Osteoblast (primary cell): ENCODE data around the gene FBXL5. TPM values are rescaled to one million over a fixed set of nuclear protein-coding genes. Genes with fewer than 3 reads are reported as not detected.
A peak's percentile ranks its signal among the peaks of the same experiment; 100 is the strongest.

Experiments
- DNase-seq: peaks from one replicate; pipeline ENCODE4 v3.0.0; 2011; ENCODE audit warnings: low spot score, mixed read lengths; ENCODE audit not compliant: insufficient read length; ENCODE audit errors: missing footprints
- H2AFZ ChIP-seq: 2 replicates; pipeline ENCODE4 v1.6.0; 2011; ENCODE audit warnings: mild to moderate bottlenecking, low read length
- H3K27ac ChIP-seq: 2 replicates; pipeline ENCODE4 v1.5.1; 2011; ENCODE audit warnings: mild to moderate bottlenecking, low read depth, low read length, moderate library complexity
- H3K27me3 ChIP-seq: 2 replicates; pipeline ENCODE4 v1.6.0; 2012; ENCODE audit warnings: mild to moderate bottlenecking, control low read depth, inconsistent platforms, low read length, moderate library complexity; ENCODE audit not compliant: insufficient read depth
- H3K36me3 ChIP-seq: 2 replicates; pipeline ENCODE4 v1.5.1; 2011; ENCODE audit warnings: mild to moderate bottlenecking, low read length, control low read depth, moderate library complexity; ENCODE audit not compliant: insufficient read depth
- H3K4me1 ChIP-seq: 2 replicates; pipeline ENCODE4 v1.5.1; 2011; ENCODE audit warnings: mild to moderate bottlenecking, low read length, control low read depth, moderate library complexity; ENCODE audit not compliant: insufficient read depth
- H3K4me2 ChIP-seq: 2 replicates; pipeline ENCODE4 v1.6.0; 2011; ENCODE audit warnings: mild to moderate bottlenecking, low read length; ENCODE audit not compliant: insufficient read depth
- H3K4me3 ChIP-seq: fragments of 200-600 bp; sonication (generic); 3 replicates; pipeline ENCODE4 v1.5.1; 2012; ENCODE audit warnings: mild to moderate bottlenecking, low read length, inconsistent platforms; ENCODE audit not compliant: insufficient read depth
- H3K79me2 ChIP-seq: 2 replicates; pipeline ENCODE4 v1.6.0; 2012; ENCODE audit warnings: mild to moderate bottlenecking, low read length, control low read depth, inconsistent platforms; ENCODE audit not compliant: insufficient read depth
- H3K9me3 ChIP-seq: 2 replicates; pipeline ENCODE4 v1.5.1; 2011; ENCODE audit warnings: low read depth, low read length, control low read depth
- H4K20me1 ChIP-seq: 2 replicates; pipeline ENCODE4 v1.6.0; 2012; ENCODE audit warnings: mild to moderate bottlenecking, low read length, control low read depth; ENCODE audit not compliant: insufficient read depth
- CTCF ChIP-seq: IDR thresholded peaks from 2 replicates; pipeline ENCODE4 v1.5.1; 2011; ENCODE audit warnings: mild to moderate bottlenecking, low read depth, low read length, moderate library complexity; ENCODE audit errors: extremely low read depth
- total RNA-seq: library from RNA; depleted of rRNA; stranded (reverse); fragments of >200 nt; gene quantifications from 2 replicates; pipeline ENCODE4 v1.2.3, GENCODE V29; 2012

Gene FBXL5
- total RNA-seq, 1 donor = 108 TPM

GRCh38 chr4:15688051-15688450 lies 32.9 kb upstream of the FBXL5 start:
- Histone ChIP-seq H2AFZ (no peak overlapping the region), H3K9me3 (no peaks in the 10 kb centered on the region), H4K20me1 (no peaks in the 10 kb centered on the region), H3K4me3 (no peak overlapping the region), H3K79me2 (peaks cover 31% of the 10 kb centered on the region), H3K27ac (peak overlapping the region; percentile 98), H3K36me3 (peaks cover 43% of the 10 kb centered on the region), H3K4me2 (no peak overlapping the region), H3K4me1 (peaks cover 55% of the 10 kb centered on the region), H3K27me3 (no peaks in the 10 kb centered on the region)
- DNase-seq = no peak
- TF ChIP-seq CTCF = no peak

- Histone ChIP-seq H3K27ac (peak overlapping the region; percentile 40), H2AFZ (no peak overlapping the region), H3K27me3 (no peaks in the 10 kb centered on the region), H3K4me1 (peaks cover 27% of the 10 kb centered on the region), H3K4me2 (peak overlapping the region; percentile 75), H3K4me3 (no peak overlapping the region), H4K20me1 (no peaks in the 10 kb centered on the region), H3K79me2 (peaks cover 63% of the 10 kb centered on the region), H3K9me3 (no peaks in the 10 kb centered on the region), H3K36me3 (peaks cover 43% of the 10 kb centered on the region)
- no peak for TF ChIP-seq CTCF
- DNase-seq = peak; percentile 81
Measured at GRCh38 chr4:15684498-15684897, 29.3 kb upstream of the FBXL5 start.

- no peaks in the 10 kb centered on the region for H3K27me3 ChIP-seq
- peak overlapping the region; percentile 75 for H3K4me2 ChIP-seq
- H3K4me1 ChIP-seq = peaks cover 28% of the 10 kb centered on the region
- peak overlapping the region; percentile 93 for H3K4me3 ChIP-seq
- H3K79me2 ChIP-seq = peaks cover 75% of the 10 kb centered on the region
- no peaks in the 10 kb centered on the region for H4K20me1 ChIP-seq
- H2AFZ ChIP-seq = no peak overlapping the region
- no peaks in the 10 kb centered on the region for H3K9me3 ChIP-seq
- H3K36me3 ChIP-seq = peaks cover 34% of the 10 kb centered on the region
- TF ChIP-seq CTCF = no peak
- peak overlapping the region; percentile 99 for H3K27ac ChIP-seq
- DNase-seq = no peak
Measured at GRCh38 chr4:15683143-15683495, 28.0 kb upstream of the FBXL5 start.

GRCh38 chr4:15682242-15683142 lies 27.3 kb upstream of the FBXL5 start:
- Histone ChIP-seq H3K9me3 (no peaks in the 10 kb centered on the region), H4K20me1 (no peaks in the 10 kb centered on the region), H3K36me3 (peaks cover 31% of the 10 kb centered on the region), H3K27me3 (no peaks in the 10 kb centered on the region), H3K4me3 (peak overlapping the region; percentile 93), H3K79me2 (peaks cover 80% of the 10 kb centered on the region), H3K4me2 (peak overlapping the region; percentile 75), H2AFZ (peak overlapping the region; percentile 62), H3K27ac (peak overlapping the region; percentile 99), H3K4me1 (peaks cover 28% of the 10 kb centered on the region)
- TF ChIP-seq CTCF = no peak
- DNase-seq = no peak
